Fibroblast of gingiva (primary cell): ENCODE data around the gene ZDHHC1.

ENCODE experiments used
- DNase-seq: peaks from one replicate; pipeline ENCODE4 v3.0.0-alpha.2; 2011; ENCODE audit warnings: low read depth

ZDHHC1 gene

GRCh38 chr16:67415872-67416793 lies at the start of gene ZDHHC1:
Gene ZDHHC1, minus strand, starts transcription at chr16:67416477. Its CDS starts 8,702 bp downstream, at chr16:67407775.
- peak; percentile 65 for DNase-seq

GRCh38 chr16:67464565-67464964 lies 48.3 kb upstream of the ZDHHC1 start:
- DNase-seq, result peak; percentile 43

- no peak for DNase-seq
These were observed 47.4 kb upstream of the ZDHHC1 start for GRCh38 chr16:67463691-67464090.

GRCh38 chr16:67463059-67463458 lies 46.8 kb upstream of the ZDHHC1 start:
- no peak for DNase-seq

GRCh38 chr16:67462279-67462655 lies 46.0 kb upstream of the ZDHHC1 start:
- DNase-seq, result no peak

GRCh38 chr16:67461600-67462278 lies 45.5 kb upstream of the ZDHHC1 start:
- DNase-seq, result no peak

GRCh38 chr16:67460961-67461360 lies 44.7 kb upstream of the ZDHHC1 start:
- no peak for DNase-seq

GRCh38 chr16:67460168-67460567 lies 43.9 kb upstream of the ZDHHC1 start:
- DNase-seq, result no peak

- peak; percentile 29 for DNase-seq
These were observed 43.5 kb upstream of the ZDHHC1 start for GRCh38 chr16:67459861-67460150.

GRCh38 chr16:67459066-67459860 lies 43.0 kb upstream of the ZDHHC1 start:
- peak; percentile 33 for DNase-seq

GRCh38 chr16:67458121-67458641 lies 41.9 kb upstream of the ZDHHC1 start:
- DNase-seq, result no peak

- no peak for DNase-seq
These were observed 41.3 kb upstream of the ZDHHC1 start for GRCh38 chr16:67457611-67458010.

GRCh38 chr16:67456391-67457081 lies 40.3 kb upstream of the ZDHHC1 start:
- peak; percentile 64 for DNase-seq

GRCh38 chr16:67454852-67455251 lies 38.6 kb upstream of the ZDHHC1 start:
- no peak for DNase-seq

- DNase-seq, result no peak
These were observed 37.8 kb upstream of the ZDHHC1 start for GRCh38 chr16:67454104-67454503.

- DNase-seq, result peak; percentile 24
These were observed 35.6 kb upstream of the ZDHHC1 start for GRCh38 chr16:67451704-67452435.

- DNase-seq, result no peak
These were observed 34.9 kb upstream of the ZDHHC1 start for GRCh38 chr16:67451061-67451703.

GRCh38 chr16:67449739-67450138 lies 33.5 kb upstream of the ZDHHC1 start:
- no peak for DNase-seq

- no peak for DNase-seq
These were observed 33.1 kb upstream of the ZDHHC1 start for GRCh38 chr16:67449336-67449735.

- DNase-seq, result no peak
These were observed 32.3 kb upstream of the ZDHHC1 start for GRCh38 chr16:67448580-67448979.
